SK-N-SH (cell line): ENCODE data around the gene SECISBP2L. TPM values are rescaled to one million over a fixed set of nuclear protein-coding genes. Genes with fewer than 3 reads are reported as not detected.

Source experiments
- CTCF ChIA-PET: fragments of 300-600, 350-600 bp; formaldehyde crosslinking; extraction: SDS; loops from one replicate; lab custom pipeline; 2021; lab: Yijun Ruan, JAX
- POLR2A ChIA-PET: fragments of 350-600 bp; sonication (Branson Sonifier 250); formaldehyde crosslinking; extraction: SDS; loops from one replicate; lab custom pipeline; 2020; ENCODE audit warnings: antibody characterized with exemption, inconsistent platforms; lab: Yijun Ruan, JAX
- DNase-seq: peaks from one replicate; pipeline ENCODE4 v3.0.0; 2012
- H2AFZ ChIP-seq: fragments of 200-600 bp; sonication (generic); 2 replicates; pipeline ENCODE4 v1.8.1; 2016; ENCODE audit warnings: antibody characterized with exemption, mild to moderate bottlenecking, low read depth
- H3F3A ChIP-seq: fragments of 200-600 bp; sonication (generic); replicated peaks from 2 replicates; pipeline ENCODE3; 2016; ENCODE audit warnings: antibody characterized with exemption, mild to moderate bottlenecking; ENCODE audit not compliant: insufficient read depth
- H3K27ac ChIP-seq, 2 experiments: fragments of 200-500 bp in 1 of 2; fragments of 200-600 bp in 1 of 2; sonication (Bioruptor generic) in 1 of 2; sonication (generic), shearing (Covaris generic) in 1 of 2; 2 replicates each; pipeline versions ENCODE4 v1.5.1 to v1.6.1; 2014 to 2016; ENCODE audit warnings: low read depth in 2 of 2, inconsistent platforms in 1 of 2, low read length in 1 of 2, mild to moderate bottlenecking in 1 of 2, mixed read lengths in 1 of 2
- H3K27me3 ChIP-seq: fragments of 200-600 bp; sonication (generic), shearing (Covaris generic); 2 replicates; pipeline ENCODE4 v1.6.1; 2016; ENCODE audit warnings: mixed run types; ENCODE audit not compliant: insufficient read depth
- H3K36me3 ChIP-seq, 2 experiments: fragments of 200-500 bp in 1 of 2; fragments of 200-600 bp in 1 of 2; sonication (Bioruptor generic) in 1 of 2; sonication (generic) in 1 of 2; replicated peaks in 1 of 2; 2 replicates each; pipeline versions ENCODE3 to v1.5.1; 2014 to 2016; ENCODE audit warnings: low read length in 1 of 2, mild to moderate bottlenecking in 1 of 2; ENCODE audit not compliant: insufficient read depth in 2 of 2, control insufficient read depth in 1 of 2
- H3K4me1 ChIP-seq, 2 experiments: fragments of 200-500 bp in 1 of 2; fragments of 200-600 bp in 1 of 2; sonication (Bioruptor generic) in 1 of 2; sonication (generic), shearing (Covaris generic) in 1 of 2; 2 replicates each; pipeline versions ENCODE4 v1.5.1 to v1.6.1; 2014 to 2016; ENCODE audit warnings: low read depth in 1 of 2, low read length in 1 of 2, mixed run types in 1 of 2; ENCODE audit not compliant: insufficient read depth in 2 of 2, control insufficient read depth in 1 of 2
- H3K4me2 ChIP-seq: fragments of 200-600 bp; sonication (generic), shearing (Covaris generic); 2 replicates; pipeline ENCODE4 v1.6.1; 2017; ENCODE audit warnings: mixed run types
- H3K4me3 ChIP-seq, 2 experiments: fragments of 200-500 bp in 1 of 2; fragments of 200-600 bp in 1 of 2; sonication (Bioruptor generic) in 1 of 2; sonication (generic), shearing (Covaris generic) in 1 of 2; 2 replicates each; pipeline versions ENCODE4 v1.5.1 to v1.8.1; 2014 to 2016; ENCODE audit warnings: low read depth in 2 of 2, inconsistent platforms in 1 of 2, low read length in 1 of 2, mild to moderate bottlenecking in 1 of 2, mixed read lengths in 1 of 2, moderate library complexity in 1 of 2
- H3K79me2 ChIP-seq: fragments of 200-600 bp; sonication (generic); 2 replicates; pipeline ENCODE4 v1.8.1; 2017; ENCODE audit warnings: mild to moderate bottlenecking; ENCODE audit not compliant: insufficient read depth
- H3K9ac ChIP-seq: fragments of 200-600 bp; sonication (generic); 2 replicates; pipeline ENCODE4 v1.6.1; 2017; ENCODE audit warnings: mixed run types
- H3K9me2 ChIP-seq: fragments of 200-600 bp; sonication (generic); 2 replicates; pipeline ENCODE4 v1.6.1; 2017; ENCODE audit warnings: mixed run types
- H3K9me3 ChIP-seq: fragments of 200-600 bp; sonication (generic); 2 replicates; pipeline ENCODE4 v1.6.1; 2017; ENCODE audit warnings: mixed run types, mild to moderate bottlenecking, moderate library complexity
- H4K20me1 ChIP-seq: fragments of 200-600 bp; sonication (generic); 2 replicates; pipeline ENCODE4 v1.6.1; 2017; ENCODE audit warnings: mild to moderate bottlenecking, mixed run types; ENCODE audit not compliant: insufficient read depth
- CTCF ChIP-seq: fragments of 200-600 bp; sonication (generic); IDR thresholded peaks from 2 replicates; pipeline ENCODE4 v1.6.1; 2017; ENCODE audit warnings: antibody characterized with exemption, mild to moderate bottlenecking, moderate library complexity
- EP300 ChIP-seq, 2 experiments: IDR thresholded peaks; 2 replicates each; pipeline versions ENCODE4 v1.4.0 to v1.6.1; 2012; ENCODE audit warnings: borderline replicate concordance in 1 of 2, low read depth in 1 of 2, low read length in 1 of 2
- EZH2phosphoT487 ChIP-seq: fragments of 200-600 bp; sonication (generic); IDR thresholded peaks from 2 replicates; pipeline ENCODE4 v1.6.1; 2017; ENCODE audit warnings: low read depth, mixed run types, mild to moderate bottlenecking, antibody characterized with exemption, moderate library complexity, borderline replicate concordance
- FOSL2 ChIP-seq: IDR thresholded peaks from 2 replicates; pipeline ENCODE4 v1.4.0; 2012; ENCODE audit warnings: low read depth, mild to moderate bottlenecking, moderate library complexity, borderline replicate concordance
- GABPA ChIP-seq: IDR thresholded peaks from 2 replicates; pipeline ENCODE4 v1.4.0; 2012; ENCODE audit warnings: low read depth, mild to moderate bottlenecking
- MEF2A ChIP-seq: IDR thresholded peaks from 2 replicates; pipeline ENCODE4 v1.4.0; 2012; ENCODE audit warnings: low read depth, borderline replicate concordance
- NFIC ChIP-seq: IDR thresholded peaks from 2 replicates; pipeline ENCODE4 v1.4.0; 2012; ENCODE audit warnings: borderline replicate concordance
- RFX5 ChIP-seq: IDR thresholded peaks from 2 replicates; pipeline ENCODE4 v1.6.1; 2012; ENCODE audit warnings: mild to moderate bottlenecking, improper control_type of control experiment, low read length
- RXRA ChIP-seq: IDR thresholded peaks from 2 replicates; pipeline ENCODE4 v1.4.0; 2012; ENCODE audit warnings: low read depth, mild to moderate bottlenecking, borderline replicate concordance
- TCF12 ChIP-seq: IDR thresholded peaks from 2 replicates; pipeline ENCODE4 v1.4.0; 2012
- YY1 ChIP-seq: IDR thresholded peaks from 2 replicates; pipeline ENCODE4 v1.4.0; 2012; ENCODE audit warnings: low read depth, mild to moderate bottlenecking
- ZBTB33 ChIP-seq: IDR thresholded peaks from 2 replicates; pipeline ENCODE4 v1.4.0; 2012; ENCODE audit warnings: low read depth, borderline replicate concordance
- WGBS: methylation state at CpG from one replicate; pipeline ENCODE4 v1.1.6; 2017; ENCODE audit warnings: low lambda C conversion rate; 5-methylcytosine and 5-hydroxymethylcytosine counted together
- polyA plus RNA-seq, 3 experiments: library from polyadenylated mRNA; depleted of rRNA; stranded (reverse); fragments of >200 nt; gene quantifications; 2 replicates each; pipeline ENCODE4 v1.2.3, GENCODE V29; 2012
- TF ChIP-seq, protein P1 (sequence below): IDR thresholded peaks from 2 replicates; pipeline ENCODE4; 2012
- TF ChIP-seq, protein P2 (sequence below): fragments of 150-350 bp; IDR thresholded peaks from 2 replicates; pipeline ENCODE4 v1.6.1; 2016; ENCODE audit warnings: mild to moderate bottlenecking, low read depth, low read length

SECISBP2L gene
- polyA plus RNA-seq, 1 of the 3 experiments (the other 2 are of a cell fraction), result 6.0 TPM

GRCh38 chr15:49015896-49016295, 30.4 kb downstream of the SECISBP2L start:
- Histone ChIP-seq H3F3A (peaks cover 3% of the 10 kb centered on the region), H3K9me2 (no peaks in the 10 kb centered on the region), H3K79me2 (peaks cover 6% of the 10 kb centered on the region; the same call in 1 of the 2 replicates), H3K4me1 (no peaks in the 10 kb centered on the region), H3K4me2 (no peak overlapping the region), H3K9me3 (no peaks in the 10 kb centered on the region), H4K20me1 (no peaks in the 10 kb centered on the region), H2AFZ (no peak overlapping the region), H3K27me3 (no peaks in the 10 kb centered on the region), H3K36me3 (peaks cover 57 to 72% of the 10 kb centered on the region in 2 experiments), H3K27ac (no peak overlapping the region), H3K4me3 (no peak overlapping the region), H3K9ac (no peak overlapping the region)
- TF ChIP-seq EP300 (IDR thresholded peaks at IDR 0.05; ENCODE audit: borderline replicate concordance in 1 of 2, low read depth in 1 of 2, low read length in 1 of 2) (no peak), MEF2A (no peak), NFIC (peak; percentile 58; the same call in 1 of the 2 replicates), RXRA (no peak), TCF12 (peak; percentile 24; the same call in 1 of the 2 replicates), RFX5 (no peak), FOSL2 (no peak), YY1 (no peak)
- TF ChIP-seq, protein P1, sequence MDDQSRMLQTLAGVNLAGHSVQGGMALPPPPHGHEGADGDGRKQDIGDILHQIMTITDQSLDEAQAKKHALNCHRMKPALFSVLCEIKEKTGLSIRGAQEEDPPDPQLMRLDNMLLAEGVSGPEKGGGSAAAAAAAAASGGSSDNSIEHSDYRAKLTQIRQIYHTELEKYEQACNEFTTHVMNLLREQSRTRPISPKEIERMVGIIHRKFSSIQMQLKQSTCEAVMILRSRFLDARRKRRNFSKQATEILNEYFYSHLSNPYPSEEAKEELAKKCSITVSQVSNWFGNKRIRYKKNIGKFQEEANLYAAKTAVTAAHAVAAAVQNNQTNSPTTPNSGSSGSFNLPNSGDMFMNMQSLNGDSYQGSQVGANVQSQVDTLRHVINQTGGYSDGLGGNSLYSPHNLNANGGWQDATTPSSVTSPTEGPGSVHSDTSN, result no peak
- CTCF ChIA-PET, result interaction anchor here (1.5 kb wide), 2 partner anchors 21 to 130 kb away, joined by 4 to 8 read pairs; no protein-coding TSS in a partner anchor
- POLR2A ChIA-PET, result no interaction called here
- 64% methylated on average over 2 of the region's 2 CpGs for WGBS
- DNase-seq, result peak; percentile 8

DNA sequence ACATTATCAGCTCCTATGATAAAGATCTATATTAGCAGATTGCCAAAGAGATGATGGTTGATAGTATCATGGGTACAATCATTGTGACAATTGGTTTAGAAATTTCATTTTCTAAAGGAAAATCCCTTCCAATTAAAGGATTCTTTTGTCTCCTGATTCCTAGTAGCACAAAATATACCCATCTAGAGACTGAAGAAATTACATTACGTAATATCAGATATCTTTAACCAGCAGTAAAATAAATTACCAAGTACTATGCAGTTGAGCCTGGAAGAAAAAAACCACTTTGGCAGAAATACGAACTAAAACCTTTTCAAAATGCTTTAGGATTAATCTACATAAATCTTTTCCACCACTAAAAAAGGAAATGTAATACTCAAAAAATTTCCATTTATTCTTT, 46.9 kb downstream of the SECISBP2L start:
- no peak overlapping the region for H2AFZ ChIP-seq
- H3K36me3 ChIP-seq, result peaks cover 58 to 71% of the 10 kb centered on the region in 2 experiments
- H3K4me3 ChIP-seq, result no peak overlapping the region
- H3K9ac ChIP-seq, result no peak overlapping the region
- POLR2A ChIA-PET, result no interaction called here
- H3K27ac ChIP-seq, result no peak overlapping the region
- H3K27me3 ChIP-seq, result no peaks in the 10 kb centered on the region
- peaks cover 0 to 2% of the 10 kb centered on the region in 2 experiments; a peak in 2 of 4 replicates for H3K4me1 ChIP-seq
- no peak overlapping the region for H3K4me2 ChIP-seq
- H3K9me2 ChIP-seq, result no peaks in the 10 kb centered on the region
- 93% methylated on average over 2 of the region's 2 CpGs for WGBS
- H3F3A ChIP-seq, result peaks cover 14% of the 10 kb centered on the region
- H4K20me1 ChIP-seq, result no peaks in the 10 kb centered on the region
- H3K9me3 ChIP-seq, result no peaks in the 10 kb centered on the region
- no peak for TF ChIP-seq EZH2phosphoT487
- TF ChIP-seq ZBTB33, result no peak
- TF ChIP-seq, protein P2, sequence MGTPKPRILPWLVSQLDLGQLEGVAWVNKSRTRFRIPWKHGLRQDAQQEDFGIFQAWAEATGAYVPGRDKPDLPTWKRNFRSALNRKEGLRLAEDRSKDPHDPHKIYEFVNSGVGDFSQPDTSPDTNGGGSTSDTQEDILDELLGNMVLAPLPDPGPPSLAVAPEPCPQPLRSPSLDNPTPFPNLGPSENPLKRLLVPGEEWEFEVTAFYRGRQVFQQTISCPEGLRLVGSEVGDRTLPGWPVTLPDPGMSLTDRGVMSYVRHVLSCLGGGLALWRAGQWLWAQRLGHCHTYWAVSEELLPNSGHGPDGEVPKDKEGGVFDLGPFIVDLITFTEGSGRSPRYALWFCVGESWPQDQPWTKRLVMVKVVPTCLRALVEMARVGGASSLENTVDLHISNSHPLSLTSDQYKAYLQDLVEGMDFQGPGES, result no peak
- TF ChIP-seq FOSL2, result no peak
- TF ChIP-seq CTCF, result no peak
- no peak for TF ChIP-seq GABPA
- TF ChIP-seq, all 33 proteins: peak for 0
- no peak for DNase-seq
- CTCF ChIA-PET, result no interaction called here
- no peaks in the 10 kb centered on the region for H3K79me2 ChIP-seq
